HepG2 (cell line): ENCODE measurements around the gene TKFC. TPM values are rescaled to one million over a fixed set of nuclear protein-coding genes. Genes with fewer than 3 reads are reported as not detected.

Experiments used
- ATAC-seq: fragments of 200-7000 bp; cut with Tn5 transposase; 3 replicates; pipeline ENCODE4 v1.9.1; 2020; ENCODE audit warnings: mild to moderate bottlenecking, moderate library complexity
- BruUV-seq: library from RNA; stranded (reverse); fragments of 400-500 nt; replicated peaks from 2 replicates; lab custom pipeline; 2021; lab: Mats Ljungman, UMichigan
- CTCF ChIA-PET: fragments of 300-600 bp; formaldehyde crosslinking; extraction: SDS; loops from one replicate; lab custom pipeline; 2021; ENCODE audit warnings: low total read pairs, inconsistent platforms, low intra/inter-chr PET ratio; lab: Yijun Ruan, JAX
- POLR2A ChIA-PET: fragments of 350-600 bp; sonication (Branson Sonifier 250); formaldehyde crosslinking; loops from one replicate; lab custom pipeline; 2020; ENCODE audit warnings: antibody characterized with exemption, inconsistent platforms; lab: Yijun Ruan, JAX
- DNase-seq: peaks from one replicate; pipeline ENCODE4 v3.0.0-alpha.2; 2015; ENCODE audit warnings: low spot score
- FAIRE-seq: peaks from 3 replicates; lab custom pipeline; 2011; peaks lifted over from hg19 to GRCh38; lab: Jason Lieb, UNC
- H2AFZ ChIP-seq: one replicate; pipeline ENCODE4 v1.6.1; 2011; ENCODE audit warnings: low read length, inconsistent platforms
- H3K27ac ChIP-seq: fragments of 300-600 bp; 3 replicates; pipeline ENCODE4 v1.8.0; 2011; ENCODE audit warnings: mixed run types, mild to moderate bottlenecking, mixed read lengths, low read length, inconsistent platforms; ENCODE audit not compliant: insufficient read depth; ENCODE audit errors: extremely low read length
- H3K27me3 ChIP-seq, 2 experiments: fragments of 200-600 bp in 1 of 2; 2 replicates in 1 of 2; 3 replicates in 1 of 2; pipeline versions ENCODE4 v1.6.0 to v1.8.0; 2011; ENCODE audit warnings: low read length in 2 of 2, mild to moderate bottlenecking in 2 of 2, moderate library complexity in 2 of 2, inconsistent platforms in 1 of 2; ENCODE audit not compliant: insufficient read depth in 2 of 2, control insufficient read depth in 1 of 2
- H3K36me3 ChIP-seq, 2 experiments: fragments of 200-600 bp in 1 of 2; replicated peaks in 1 of 2; 2 replicates in 1 of 2; 3 replicates in 1 of 2; pipeline versions ENCODE4 v1.5.1 to v1.8.0; 2011; ENCODE audit warnings: low read length in 2 of 2, inconsistent platforms in 1 of 2; ENCODE audit not compliant: insufficient read depth in 2 of 2, control insufficient read depth in 1 of 2
- H3K4me1 ChIP-seq: 2 replicates; pipeline ENCODE4 v1.5.1; 2012; ENCODE audit warnings: low read length, inconsistent platforms; ENCODE audit not compliant: insufficient read depth
- H3K4me2 ChIP-seq: 2 replicates; pipeline ENCODE4 v1.6.0; 2011; ENCODE audit warnings: low read depth, low read length, inconsistent platforms
- H3K4me3 ChIP-seq, 3 experiments: fragments of 200-600 bp in 1 of 3; sonication (generic), shearing (Covaris generic) in 1 of 3; replicated peaks in 1 of 3; 2 replicates each; pipeline ENCODE4 v1.5.1; 2011 to 2016; ENCODE audit warnings: low read length in 3 of 3, inconsistent platforms in 2 of 3, low read depth in 2 of 3, mild to moderate bottlenecking in 2 of 3, control low read depth in 1 of 3, mixed read lengths in 1 of 3; ENCODE audit not compliant: insufficient read depth in 1 of 3
- H3K79me2 ChIP-seq: one replicate; pipeline ENCODE4 v1.6.1; 2011; ENCODE audit warnings: low read length, inconsistent platforms; ENCODE audit not compliant: insufficient read depth
- H3K9ac ChIP-seq: 2 replicates; pipeline ENCODE4 v1.6.0; 2011; ENCODE audit warnings: mild to moderate bottlenecking, low read depth, low read length, inconsistent platforms; ENCODE audit not compliant: insufficient read depth
- H3K9me3 ChIP-seq: 2 replicates; pipeline ENCODE4 v1.5.1; 2012; ENCODE audit warnings: mild to moderate bottlenecking, low read length
- H4K20me1 ChIP-seq: 2 replicates; pipeline ENCODE4 v1.6.0; 2011; ENCODE audit warnings: inconsistent platforms, mild to moderate bottlenecking, low read length, moderate library complexity; ENCODE audit not compliant: insufficient read depth
- GFI1 ChIP-seq: sonication (generic); formaldehyde crosslinking; IDR thresholded peaks from 2 replicates; pipeline ENCODE4 v1.5.0; 2020; ENCODE audit warnings: missing genetic modification reagents, mild to moderate bottlenecking, borderline replicate concordance
- GMEB2 ChIP-seq: IDR thresholded peaks from 2 replicates; pipeline ENCODE4 v1.6.1; 2016; ENCODE audit warnings: missing biosample characterization, missing genetic modification reagents, low read depth
- HNF1A ChIP-seq, 2 experiments: sonication (generic) in 1 of 2; formaldehyde crosslinking in 1 of 2; IDR thresholded peaks; 2 replicates each; pipeline versions ENCODE4 v1.4.0 to v1.6.1; 2016 to 2020; ENCODE audit warnings: borderline replicate concordance in 1 of 2, low read depth in 1 of 2, mild to moderate bottlenecking in 1 of 2, missing genetic modification reagents in 1 of 2
- KLF6 ChIP-seq: IDR thresholded peaks from 2 replicates; pipeline ENCODE4 v1.8.0; 2016; ENCODE audit warnings: missing biosample characterization, missing genetic modification reagents
- NCOA5 ChIP-seq: sonication (generic); formaldehyde crosslinking; IDR thresholded peaks from 2 replicates; pipeline ENCODE4 v1.4.0; 2020; ENCODE audit warnings: missing genetic modification reagents
- ONECUT2 ChIP-seq: sonication (generic); formaldehyde crosslinking; IDR thresholded peaks from 2 replicates; pipeline ENCODE4 v1.4.0; 2020; ENCODE audit warnings: missing genetic modification reagents
- SMAD3 ChIP-seq: sonication (generic); formaldehyde crosslinking; IDR thresholded peaks from 2 replicates; pipeline ENCODE4 v1.4.0; 2020; ENCODE audit warnings: missing genetic modification reagents
- SNAPC2 ChIP-seq: sonication (generic); formaldehyde crosslinking; IDR thresholded peaks from 2 replicates; pipeline ENCODE4 v1.8.1; 2022; ENCODE audit warnings: mild to moderate bottlenecking, missing genetic modification reagents
- TOPORS ChIP-seq: sonication (generic); formaldehyde crosslinking; IDR thresholded peaks from 2 replicates; pipeline ENCODE4 v1.8.0; 2023; ENCODE audit warnings: mild to moderate bottlenecking, missing genetic modification reagents
- ZFY ChIP-seq: sonication (generic); formaldehyde crosslinking; IDR thresholded peaks from 2 replicates; pipeline ENCODE4 v1.4.0; 2020; ENCODE audit warnings: missing genetic modification reagents
- ZFYVE20 ChIP-seq: sonication (generic); formaldehyde crosslinking; IDR thresholded peaks from 2 replicates; pipeline ENCODE4 v1.8.0; 2023; ENCODE audit warnings: low read depth, mild to moderate bottlenecking, moderate library complexity, missing genetic modification reagents, borderline replicate concordance
- ZNF468 ChIP-seq: sonication (generic); formaldehyde crosslinking; IDR thresholded peaks from 2 replicates; pipeline ENCODE4 v1.8.0; 2022; ENCODE audit warnings: mild to moderate bottlenecking, moderate library complexity, missing genetic modification reagents
- ZNF572 ChIP-seq: sonication (generic); formaldehyde crosslinking; IDR thresholded peaks from 2 replicates; pipeline ENCODE4 v1.5.1; 2020; ENCODE audit warnings: mild to moderate bottlenecking, missing genetic modification reagents
- ZNF768 ChIP-seq: sonication (generic); formaldehyde crosslinking; IDR thresholded peaks from 2 replicates; pipeline ENCODE4 v1.4.0; 2020; ENCODE audit warnings: missing genetic modification reagents
- ZSCAN12 ChIP-seq: sonication (generic); formaldehyde crosslinking; IDR thresholded peaks from 2 replicates; pipeline ENCODE4 v1.9.0; 2021; ENCODE audit warnings: mild to moderate bottlenecking, missing genetic modification reagents
- ZSCAN30 ChIP-seq: sonication (generic); formaldehyde crosslinking; IDR thresholded peaks from 2 replicates; pipeline ENCODE4 v1.5.0; 2020; ENCODE audit warnings: mild to moderate bottlenecking, missing genetic modification reagents
- WGBS: methylation state at CpG from one replicate; pipeline ENCODE4 v1.1.6; 2017; ENCODE audit warnings: low lambda C conversion rate; 5-methylcytosine and 5-hydroxymethylcytosine counted together
- in situ Hi-C: cut with HindIII; loops from 2 replicates; pipeline ENCODE4 v1.10.0; 2017; ENCODE audit warnings: low pct_unique_long_range_greater_than_20kb; ENCODE audit not compliant: extremely low pct_ligation_motif_present
- intact Hi-C: fragments of 100-400 bp; cut with micrococcal nuclease; formaldehyde crosslinking; loops from one replicate; pipeline ENCODE4 v1.10.0; 2022; ENCODE audit not compliant: unreplicated experiment
- polyA plus RNA-seq, 8 experiments: library from polyadenylated mRNA; depleted of rRNA in 3 of 8; stranded (reverse) in 7 of 8; unstranded in 1 of 8; fragments of >200 nt; fragmentation: Illumina TruSeq in 4 of 8; extraction: Trizol in 4 of 8; gene quantifications; 2 replicates each; pipeline versions ENCODE4 v1.2.1 to v1.2.3, GENCODE V29; 2011 to 2016; ENCODE audit warnings: low read depth in 4 of 8, missing spikeins in 1 of 8, mixed read lengths in 1 of 8; ENCODE audit not compliant: insufficient read depth in 1 of 8
- total RNA-seq, 5 experiments: library from RNA; depleted of rRNA; stranded (reverse); fragments of >200 nt; fragmentation: Illumina TruSeq; extraction: Trizol; gene quantifications; 2 replicates each; pipeline ENCODE4 v1.2.3, GENCODE V29; 2016; ENCODE audit warnings: low read depth in 1 of 5
- TF ChIP-seq, protein P1 (sequence below): sonication (generic); formaldehyde crosslinking; IDR thresholded peaks from 2 replicates; pipeline ENCODE4 v1.8.1; 2023; ENCODE audit warnings: missing genetic modification reagents, mild to moderate bottlenecking, borderline replicate concordance
- TF ChIP-seq, protein P2 (sequence below): sonication (generic); formaldehyde crosslinking; IDR thresholded peaks from 2 replicates; pipeline ENCODE4 v1.5.1; 2020; ENCODE audit warnings: mild to moderate bottlenecking, missing genetic modification reagents, moderate library complexity

The TKFC gene
- total and polyA plus RNA-seq, 2 of the 13 experiments (the other 11 are each of a cell fraction or from before 2014, with no cell fraction given) = 147 to 197 TPM

DNA sequence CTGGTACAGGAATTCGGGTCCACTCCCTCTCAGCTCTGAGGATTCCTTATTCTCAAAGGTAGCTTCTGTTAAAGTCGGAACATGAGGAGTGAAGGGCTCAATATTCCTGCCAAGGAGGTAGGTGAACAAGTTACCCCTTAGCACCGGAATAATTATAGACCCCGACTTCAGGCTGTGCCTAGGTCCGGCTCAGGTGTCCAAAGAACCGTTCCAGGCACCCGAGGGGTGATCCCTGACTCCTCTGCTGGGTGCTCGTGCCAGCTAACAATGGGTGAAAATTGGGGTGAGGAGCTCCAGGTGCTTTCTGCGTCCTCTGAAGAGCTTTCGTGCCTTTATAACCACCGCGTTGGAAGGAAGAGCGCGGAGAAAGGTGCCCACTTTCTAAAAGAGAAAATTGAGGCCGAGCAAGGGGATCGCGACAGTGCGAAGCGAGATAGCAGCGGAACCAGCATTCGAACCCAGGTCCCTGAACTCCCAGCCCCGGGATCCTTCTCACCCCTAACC is 28.3 kb downstream of the TKFC start:
- no peak overlapping the region for H2AFZ ChIP-seq
- FAIRE-seq (no peak), DNase-seq (no peak), ATAC-seq (no peak)
- peaks cover 17% of the 10 kb centered on the region for H3K79me2 ChIP-seq
- peak overlapping the region; percentile 74 to 80 (median 80) for H3K4me3 ChIP-seq
- BruUV-seq = no TSS peak
- ChIA-PET POLR2A (interaction anchor here (0.8 to 9.9 kb wide), 19 partner anchors 9 to 94 kb away, joined by 3 to 146 read pairs (median 12); partner anchors contain the start of genes CPSF7, DDB1, SDHAF2 and TKFC), CTCF (no interaction called here)
- H3K9ac ChIP-seq = peak overlapping the region; percentile 98
- H3K4me1 ChIP-seq = peaks cover 38% of the 10 kb centered on the region
- peak overlapping the region; percentile 81 for H3K4me2 ChIP-seq
- H3K9me3 ChIP-seq = no peaks in the 10 kb centered on the region
- in situ Hi-C loops = no loop called here
- H3K27ac ChIP-seq = peak overlapping the region; percentile 98
- no peaks in the 10 kb centered on the region; a peak in 1 of 5 replicates for H3K27me3 ChIP-seq
- H3K36me3 ChIP-seq = peaks cover 4 to 16% of the 10 kb centered on the region in 2 experiments; a peak in 4 of 5 replicates
- no peaks in the 10 kb centered on the region for H4K20me1 ChIP-seq
- intact Hi-C loops = no loop called here
- 2% methylated on average over 19 of the region's 22 CpGs for WGBS
- TF ChIP-seq ONECUT2 (CRISPR knock-in tag) (no peak), ZSCAN12 (CRISPR knock-in tag) (0 out of 2 replicates have a peak, but pooled peaks have one; percentile 14), ZNF572 (no peak), HNF1A (IDR thresholded peaks at IDR 0.05; ENCODE audit: low read depth) (no peak), HNF1A (CRISPR knock-in tag; IDR thresholded peaks at IDR 0.05; ENCODE audit: borderline replicate concordance) (0 out of 2 replicates have a peak, but pooled peaks have one; percentile 11), GMEB2 (no peak), ZNF768 (CRISPR knock-in tag) (no peak), NCOA5 (CRISPR knock-in tag) (no peak), ZSCAN30 (no peak), KLF6 (CRISPR knock-in tag) (no peak), SMAD3 (CRISPR knock-in tag) (no peak), ZFYVE20 (CRISPR knock-in tag) (no peak), SNAPC2 (no peak), TOPORS (CRISPR knock-in tag) (no peak), ZFY (CRISPR knock-in tag) (no peak), GFI1 (CRISPR knock-in tag) (no peak), ZNF468 (no peak)
- TF ChIP-seq, protein P1, sequence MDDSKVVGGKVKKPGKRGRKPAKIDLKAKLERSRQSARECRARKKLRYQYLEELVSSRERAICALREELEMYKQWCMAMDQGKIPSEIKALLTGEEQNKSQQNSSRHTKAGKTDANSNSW (CRISPR knock-in tag) = no peak
- TF ChIP-seq, protein P2, sequence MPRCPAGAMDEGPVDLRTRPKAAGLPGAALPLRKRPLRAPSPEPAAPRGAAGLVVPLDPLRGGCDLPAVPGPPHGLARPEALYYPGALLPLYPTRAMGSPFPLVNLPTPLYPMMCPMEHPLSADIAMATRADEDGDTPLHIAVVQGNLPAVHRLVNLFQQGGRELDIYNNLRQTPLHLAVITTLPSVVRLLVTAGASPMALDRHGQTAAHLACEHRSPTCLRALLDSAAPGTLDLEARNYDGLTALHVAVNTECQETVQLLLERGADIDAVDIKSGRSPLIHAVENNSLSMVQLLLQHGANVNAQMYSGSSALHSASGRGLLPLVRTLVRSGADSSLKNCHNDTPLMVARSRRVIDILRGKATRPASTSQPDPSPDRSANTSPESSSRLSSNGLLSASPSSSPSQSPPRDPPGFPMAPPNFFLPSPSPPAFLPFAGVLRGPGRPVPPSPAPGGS (CRISPR knock-in tag) = no peak
